Measurements from ENCODE around the gene TM7SF3.

TM7SF3 gene

DNA sequence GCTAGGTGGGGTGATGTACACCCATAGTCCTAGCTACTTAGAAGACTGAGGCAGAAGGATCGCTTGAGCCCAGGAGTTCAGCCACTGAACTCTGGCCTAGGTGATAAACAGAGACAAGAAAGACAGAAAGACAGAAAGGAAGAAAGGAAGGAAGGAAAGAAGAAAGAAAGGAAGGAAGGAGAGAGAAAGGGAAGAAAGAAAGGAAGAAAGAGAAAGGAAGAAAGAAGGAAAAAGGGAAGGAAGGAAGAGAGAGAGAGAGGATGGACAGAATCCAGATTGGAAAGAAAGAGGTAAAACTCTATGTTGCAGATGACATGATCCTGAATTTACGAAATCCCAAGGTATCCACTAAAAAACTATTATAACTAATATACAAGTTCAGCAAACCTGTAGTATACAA, 84.6 kb downstream of the TM7SF3 start:
- ChIA-PET CTCF (no interaction called here), POLR2A (no interaction called here)
- DNase-seq (ENCODE audit: low read depth, low spot score) = no peak
- no peak overlapping the region for H3K4me3 ChIP-seq (ENCODE audit: low read depth, low read length)
- TF ChIP-seq, protein P1, sequence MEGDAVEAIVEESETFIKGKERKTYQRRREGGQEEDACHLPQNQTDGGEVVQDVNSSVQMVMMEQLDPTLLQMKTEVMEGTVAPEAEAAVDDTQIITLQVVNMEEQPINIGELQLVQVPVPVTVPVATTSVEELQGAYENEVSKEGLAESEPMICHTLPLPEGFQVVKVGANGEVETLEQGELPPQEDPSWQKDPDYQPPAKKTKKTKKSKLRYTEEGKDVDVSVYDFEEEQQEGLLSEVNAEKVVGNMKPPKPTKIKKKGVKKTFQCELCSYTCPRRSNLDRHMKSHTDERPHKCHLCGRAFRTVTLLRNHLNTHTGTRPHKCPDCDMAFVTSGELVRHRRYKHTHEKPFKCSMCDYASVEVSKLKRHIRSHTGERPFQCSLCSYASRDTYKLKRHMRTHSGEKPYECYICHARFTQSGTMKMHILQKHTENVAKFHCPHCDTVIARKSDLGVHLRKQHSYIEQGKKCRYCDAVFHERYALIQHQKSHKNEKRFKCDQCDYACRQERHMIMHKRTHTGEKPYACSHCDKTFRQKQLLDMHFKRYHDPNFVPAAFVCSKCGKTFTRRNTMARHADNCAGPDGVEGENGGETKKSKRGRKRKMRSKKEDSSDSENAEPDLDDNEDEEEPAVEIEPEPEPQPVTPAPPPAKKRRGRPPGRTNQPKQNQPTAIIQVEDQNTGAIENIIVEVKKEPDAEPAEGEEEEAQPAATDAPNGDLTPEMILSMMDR (IDR thresholded peaks at IDR 0.05; ENCODE audit: insufficient read depth, low read length, missing control alignments) = no peak

DNA sequence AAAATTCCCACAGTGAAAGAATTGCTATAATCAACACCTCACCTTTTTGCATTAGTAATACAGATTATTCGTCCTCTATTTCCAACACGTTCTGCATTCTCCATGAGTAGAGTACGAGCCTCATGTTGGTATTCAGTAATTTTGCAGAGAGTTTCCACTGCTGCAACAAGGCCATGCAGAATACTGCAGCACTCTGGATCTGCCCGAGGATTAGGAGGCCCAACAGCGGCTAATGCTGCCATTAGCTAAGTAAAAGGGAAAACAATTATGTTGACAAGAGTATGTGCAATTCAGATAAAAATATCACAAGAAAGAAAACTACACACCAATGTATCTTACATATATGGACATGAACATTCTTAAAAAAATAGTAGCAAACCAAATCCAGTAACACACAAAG, 85.5 kb downstream of the TM7SF3 start:
- CTCF ChIA-PET = interaction anchor here (1.1 to 1.2 kb wide), 2 partner anchors 44 to 214 kb away, joined by 4 read pairs; no protein-coding TSS in a partner anchor
- POLR2A ChIA-PET = no interaction called here
- DNase-seq (ENCODE audit: low read depth, low spot score) = no peak

More for the DNA sequence above, 85.5 kb downstream of the TM7SF3 start:
- no peak overlapping the region for H3K4me3 ChIP-seq (ENCODE audit: low read depth, low read length)
- TF ChIP-seq, protein P1 (IDR thresholded peaks at IDR 0.05; ENCODE audit: insufficient read depth, low read length, missing control alignments) = no peak
